SK-N-SH (cell line): Measurements from ENCODE around the gene POP4. TPM values are rescaled to one million over a fixed set of nuclear protein-coding genes. Genes with fewer than 3 reads are reported as not detected.

Source experiments
- CTCF ChIA-PET: fragments of 300-600, 350-600 bp; formaldehyde crosslinking; extraction: SDS; loops from one replicate; lab custom pipeline; 2021; lab: Yijun Ruan, JAX
- POLR2A ChIA-PET: fragments of 350-600 bp; sonication (Branson Sonifier 250); formaldehyde crosslinking; extraction: SDS; loops from one replicate; lab custom pipeline; 2020; ENCODE audit warnings: antibody characterized with exemption, inconsistent platforms; lab: Yijun Ruan, JAX
- DNase-seq: peaks from one replicate; pipeline ENCODE4 v3.0.0; 2012
- H2AFZ ChIP-seq: fragments of 200-600 bp; sonication (generic); 2 replicates; pipeline ENCODE4 v1.8.1; 2016; ENCODE audit warnings: antibody characterized with exemption, mild to moderate bottlenecking, low read depth
- H3F3A ChIP-seq: fragments of 200-600 bp; sonication (generic); replicated peaks from 2 replicates; pipeline ENCODE3; 2016; ENCODE audit warnings: antibody characterized with exemption, mild to moderate bottlenecking; ENCODE audit not compliant: insufficient read depth
- H3K27ac ChIP-seq, 2 experiments: fragments of 200-500 bp in 1 of 2; fragments of 200-600 bp in 1 of 2; sonication (Bioruptor generic) in 1 of 2; sonication (generic), shearing (Covaris generic) in 1 of 2; 2 replicates each; pipeline versions ENCODE4 v1.5.1 to v1.6.1; 2014 to 2016; ENCODE audit warnings: low read depth in 2 of 2, inconsistent platforms in 1 of 2, low read length in 1 of 2, mild to moderate bottlenecking in 1 of 2, mixed read lengths in 1 of 2
- H3K27me3 ChIP-seq: fragments of 200-600 bp; sonication (generic), shearing (Covaris generic); 2 replicates; pipeline ENCODE4 v1.6.1; 2016; ENCODE audit warnings: mixed run types; ENCODE audit not compliant: insufficient read depth
- H3K36me3 ChIP-seq, 2 experiments: fragments of 200-500 bp in 1 of 2; fragments of 200-600 bp in 1 of 2; sonication (Bioruptor generic) in 1 of 2; sonication (generic) in 1 of 2; replicated peaks in 1 of 2; 2 replicates each; pipeline versions ENCODE3 to v1.5.1; 2014 to 2016; ENCODE audit warnings: low read length in 1 of 2, mild to moderate bottlenecking in 1 of 2; ENCODE audit not compliant: insufficient read depth in 2 of 2, control insufficient read depth in 1 of 2
- H3K4me1 ChIP-seq, 2 experiments: fragments of 200-500 bp in 1 of 2; fragments of 200-600 bp in 1 of 2; sonication (Bioruptor generic) in 1 of 2; sonication (generic), shearing (Covaris generic) in 1 of 2; 2 replicates each; pipeline versions ENCODE4 v1.5.1 to v1.6.1; 2014 to 2016; ENCODE audit warnings: low read depth in 1 of 2, low read length in 1 of 2, mixed run types in 1 of 2; ENCODE audit not compliant: insufficient read depth in 2 of 2, control insufficient read depth in 1 of 2
- H3K4me2 ChIP-seq: fragments of 200-600 bp; sonication (generic), shearing (Covaris generic); 2 replicates; pipeline ENCODE4 v1.6.1; 2017; ENCODE audit warnings: mixed run types
- H3K4me3 ChIP-seq, 2 experiments: fragments of 200-500 bp in 1 of 2; fragments of 200-600 bp in 1 of 2; sonication (Bioruptor generic) in 1 of 2; sonication (generic), shearing (Covaris generic) in 1 of 2; 2 replicates each; pipeline versions ENCODE4 v1.5.1 to v1.8.1; 2014 to 2016; ENCODE audit warnings: low read depth in 2 of 2, inconsistent platforms in 1 of 2, low read length in 1 of 2, mild to moderate bottlenecking in 1 of 2, mixed read lengths in 1 of 2, moderate library complexity in 1 of 2
- H3K79me2 ChIP-seq: fragments of 200-600 bp; sonication (generic); 2 replicates; pipeline ENCODE4 v1.8.1; 2017; ENCODE audit warnings: mild to moderate bottlenecking; ENCODE audit not compliant: insufficient read depth
- H3K9ac ChIP-seq: fragments of 200-600 bp; sonication (generic); 2 replicates; pipeline ENCODE4 v1.6.1; 2017; ENCODE audit warnings: mixed run types
- H3K9me2 ChIP-seq: fragments of 200-600 bp; sonication (generic); 2 replicates; pipeline ENCODE4 v1.6.1; 2017; ENCODE audit warnings: mixed run types
- H3K9me3 ChIP-seq: fragments of 200-600 bp; sonication (generic); 2 replicates; pipeline ENCODE4 v1.6.1; 2017; ENCODE audit warnings: mixed run types, mild to moderate bottlenecking, moderate library complexity
- H4K20me1 ChIP-seq: fragments of 200-600 bp; sonication (generic); 2 replicates; pipeline ENCODE4 v1.6.1; 2017; ENCODE audit warnings: mild to moderate bottlenecking, mixed run types; ENCODE audit not compliant: insufficient read depth
- CTCF ChIP-seq: fragments of 200-600 bp; sonication (generic); IDR thresholded peaks from 2 replicates; pipeline ENCODE4 v1.6.1; 2017; ENCODE audit warnings: antibody characterized with exemption, mild to moderate bottlenecking, moderate library complexity
- ELF1 ChIP-seq: IDR thresholded peaks from 2 replicates; pipeline ENCODE4 v1.4.0; 2012
- EP300 ChIP-seq, 2 experiments: IDR thresholded peaks; 2 replicates each; pipeline versions ENCODE4 v1.4.0 to v1.6.1; 2012; ENCODE audit warnings: borderline replicate concordance in 1 of 2, low read depth in 1 of 2, low read length in 1 of 2
- EZH2phosphoT487 ChIP-seq: fragments of 200-600 bp; sonication (generic); IDR thresholded peaks from 2 replicates; pipeline ENCODE4 v1.6.1; 2017; ENCODE audit warnings: low read depth, mixed run types, mild to moderate bottlenecking, antibody characterized with exemption, moderate library complexity, borderline replicate concordance
- FOSL2 ChIP-seq: IDR thresholded peaks from 2 replicates; pipeline ENCODE4 v1.4.0; 2012; ENCODE audit warnings: low read depth, mild to moderate bottlenecking, moderate library complexity, borderline replicate concordance
- FOXJ3 ChIP-seq: sonication (generic); formaldehyde crosslinking; IDR thresholded peaks from 2 replicates; pipeline ENCODE4 v1.5.1; 2020; ENCODE audit warnings: mild to moderate bottlenecking, missing genetic modification reagents
- IRF3 ChIP-seq: fragments of 150-350 bp; IDR thresholded peaks from 2 replicates; pipeline ENCODE4 v1.6.1; 2016; ENCODE audit warnings: mild to moderate bottlenecking, low read depth, low read length
- JUND ChIP-seq: IDR thresholded peaks from 2 replicates; pipeline ENCODE4 v1.4.0; 2012
- MXI1 ChIP-seq: IDR thresholded peaks from 2 replicates; pipeline ENCODE4 v1.6.1; 2012; ENCODE audit warnings: mild to moderate bottlenecking, low read depth, low read length, improper control_type of control experiment
- NFIC ChIP-seq: IDR thresholded peaks from 2 replicates; pipeline ENCODE4 v1.4.0; 2012; ENCODE audit warnings: borderline replicate concordance
- PBX3 ChIP-seq: IDR thresholded peaks from 2 replicates; pipeline ENCODE4; 2012
- POLR2AphosphoS5 ChIP-seq: IDR thresholded peaks from 2 replicates; pipeline ENCODE4 v1.6.1; 2012; ENCODE audit warnings: low read depth, low read length
- RAD21 ChIP-seq: IDR thresholded peaks from 2 replicates; pipeline ENCODE4 v1.6.1; 2012; ENCODE audit warnings: mild to moderate bottlenecking, low read length
- RCOR1 ChIP-seq: fragments of 150-350 bp; IDR thresholded peaks from 2 replicates; pipeline ENCODE4 v1.6.1; 2017; ENCODE audit warnings: antibody characterized with exemption, low read length
- RFX5 ChIP-seq: IDR thresholded peaks from 2 replicates; pipeline ENCODE4 v1.6.1; 2012; ENCODE audit warnings: mild to moderate bottlenecking, improper control_type of control experiment, low read length
- SIN3A ChIP-seq: IDR thresholded peaks from 2 replicates; pipeline ENCODE4 v1.6.1; 2012; ENCODE audit warnings: low read depth, mild to moderate bottlenecking, low read length, moderate library complexity, borderline replicate concordance
- TAF1 ChIP-seq: IDR thresholded peaks from 2 replicates; pipeline ENCODE4 v1.6.1; 2012; ENCODE audit warnings: low read depth, mild to moderate bottlenecking, low read length, moderate library complexity, borderline replicate concordance
- USF1 ChIP-seq: IDR thresholded peaks from 2 replicates; pipeline ENCODE4 v1.4.0; 2012; ENCODE audit warnings: low read depth, borderline replicate concordance
- WGBS: methylation state at CpG from one replicate; pipeline ENCODE4 v1.1.6; 2017; ENCODE audit warnings: low lambda C conversion rate; 5-methylcytosine and 5-hydroxymethylcytosine counted together
- polyA plus RNA-seq, 3 experiments: library from polyadenylated mRNA; depleted of rRNA; stranded (reverse); fragments of >200 nt; gene quantifications; 2 replicates each; pipeline ENCODE4 v1.2.3, GENCODE V29; 2012

Gene POP4
- polyA plus RNA-seq, 1 of the 3 experiments (the other 2 are of a cell fraction) = 75.4 TPM

DNA sequence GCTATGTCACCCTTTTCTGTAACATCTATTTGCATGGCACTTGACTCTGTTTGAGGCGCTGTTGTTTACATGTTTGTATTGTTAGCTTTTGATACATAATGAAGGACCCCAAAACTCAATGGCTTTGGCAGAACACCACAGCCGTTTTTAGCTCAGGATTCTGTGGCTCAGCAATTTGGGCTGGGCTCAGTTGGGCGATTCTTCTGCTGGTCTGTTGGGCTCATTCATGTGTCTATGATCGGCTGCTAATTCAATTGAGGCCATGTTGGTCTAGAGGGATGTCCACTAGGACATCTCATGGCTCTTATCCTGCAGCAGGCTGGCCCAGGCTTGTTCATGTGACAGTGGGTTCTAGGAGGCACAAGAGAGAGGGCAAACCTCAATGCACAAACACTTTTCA, 46.3 kb upstream of the POP4 start:
- Histone ChIP-seq H3K79me2 (no peaks in the 10 kb centered on the region), H3K9me3 (no peaks in the 10 kb centered on the region), H3K36me3 (no peaks in the 10 kb centered on the region), H2AFZ (no peak overlapping the region), H3K27ac (no peak overlapping the region), H3K9ac (no peak overlapping the region), H3K4me1 (no peaks in the 10 kb centered on the region), H3K4me2 (no peak overlapping the region), H3K27me3 (peaks cover 10% of the 10 kb centered on the region), H3K9me2 (no peaks in the 10 kb centered on the region), H4K20me1 (no peaks in the 10 kb centered on the region), H3F3A (no peaks in the 10 kb centered on the region), H3K4me3 (no peak overlapping the region)
- POLR2A ChIA-PET = no interaction called here
- 16% methylated on average over 4 of the region's 4 CpGs for WGBS
- DNase-seq = no peak
- no peak for TF ChIP-seq RFX5
- no peak for TF ChIP-seq FOXJ3 (CRISPR knock-in tag)
- no peak for TF ChIP-seq POLR2AphosphoS5
- no peak for TF ChIP-seq SIN3A
- TF ChIP-seq IRF3 = no peak
- CTCF ChIA-PET = no interaction called here

GRCh38 chr19:29560313-29561075, 45.6 kb upstream of the POP4 start:
- Histone ChIP-seq H3K36me3 (no peaks in the 10 kb centered on the region), H3K27ac (no peak overlapping the region), H3K9me3 (no peaks in the 10 kb centered on the region), H3K4me2 (no peak overlapping the region), H3K9ac (no peak overlapping the region), H4K20me1 (no peaks in the 10 kb centered on the region), H3K4me3 (no peak overlapping the region), H3K4me1 (no peaks in the 10 kb centered on the region), H3K9me2 (no peaks in the 10 kb centered on the region), H2AFZ (no peak overlapping the region), H3K27me3 (peaks cover 17% of the 10 kb centered on the region), H3K79me2 (no peaks in the 10 kb centered on the region), H3F3A (no peaks in the 10 kb centered on the region)
- WGBS = 5% methylated on average over 6 of the region's 6 CpGs
- ChIA-PET POLR2A (no interaction called here), CTCF (no interaction called here)
- TF ChIP-seq PBX3 (no peak), TAF1 (no peak), CTCF (no peak), RAD21 (no peak), USF1 (no peak), NFIC (no peak), ELF1 (no peak), EP300 (IDR thresholded peaks at IDR 0.05; ENCODE audit: borderline replicate concordance in 1 of 2, low read depth in 1 of 2, low read length in 1 of 2) (no peak), EZH2phosphoT487 (no peak), JUND (no peak), RFX5 (no peak), POLR2AphosphoS5 (no peak), FOSL2 (no peak), RCOR1 (no peak), MXI1 (no peak)
- DNase-seq = no peak
